ENCODE results near the gene TESMIN.

- TF ChIP-seq CTCF (IDR thresholded peaks at IDR 0.05) (no peak), POLR2A (IDR thresholded peaks at IDR 0.05) (no peak), POLR2AphosphoS5 (IDR thresholded peaks at IDR 0.05) (no peak), EP300 (IDR thresholded peaks at IDR 0.05) (no peak)
These were observed 29.5 kb upstream of the TESMIN start for GRCh38 chr11:68780829-68781228.

All from upper lobe of left lung (tissue), 4 donors.